Naive thymus-derived CD4-positive, alpha-beta T cell (primary cell): ENCODE measurements around the gene BCL11B. TPM values are rescaled to one million over a fixed set of nuclear protein-coding genes. Genes with fewer than 3 reads are reported as not detected.
A peak's percentile ranks its signal among the peaks of the same experiment; 100 is the strongest.

ENCODE experiments used
- ATAC-seq: fragments of 150-1000 bp; cut with Tn5 transposase; 2 replicates; pipeline ENCODE4 v1.10.0; 2021; ENCODE audit warnings: mild to moderate bottlenecking, moderate library complexity
- CTCF ChIA-PET: fragments of 350-600 bp; sonication (Branson Sonifier 250); formaldehyde crosslinking; loops from one replicate; lab custom pipeline; 2021; ENCODE audit warnings: antibody characterized with exemption; lab: Charles Lee
- POLR2A ChIA-PET: fragments of 350-600 bp; sonication (Branson Sonifier 250); formaldehyde crosslinking; loops from one replicate; lab custom pipeline; 2021; ENCODE audit warnings: antibody characterized with exemption, inconsistent platforms; lab: Charles Lee
- DNase-seq, 9 donors: peaks; one replicate each; pipeline versions ENCODE4 v3.0.0 to v3.0.0-alpha.2; 2020 to 2022; ENCODE audit warnings: mixed read lengths in 1 of 9
- H3K27ac ChIP-seq: one replicate; pipeline ENCODE4 v1.7.0; 2013; ENCODE audit warnings: mild to moderate bottlenecking, low read depth, low read length, moderate library complexity
- H3K27me3 ChIP-seq, 2 donors: one replicate each; pipeline ENCODE4 v1.7.0; 2013; ENCODE audit warnings: low read length in 2 of 2, mild to moderate bottlenecking in 2 of 2, moderate library complexity in 2 of 2; ENCODE audit not compliant: control insufficient read depth in 2 of 2, insufficient read depth in 2 of 2
- H3K36me3 ChIP-seq, 3 experiments: 1 replicate in 2 of 3; 2 replicates in 1 of 3; pipeline ENCODE4 v1.7.0; 2013; ENCODE audit warnings: low read length in 3 of 3, mild to moderate bottlenecking in 3 of 3, moderate library complexity in 1 of 3; ENCODE audit not compliant: insufficient read depth in 3 of 3, control insufficient read depth in 2 of 3
- H3K4me1 ChIP-seq, 2 donors: one replicate each; pipeline ENCODE4 v1.7.0; 2013; ENCODE audit warnings: low read length in 2 of 2, mild to moderate bottlenecking in 2 of 2, moderate library complexity in 1 of 2; ENCODE audit not compliant: control insufficient read depth in 2 of 2, insufficient read depth in 2 of 2
- H3K4me3 ChIP-seq: 2 replicates; pipeline ENCODE4 v1.7.0; 2013; ENCODE audit warnings: mild to moderate bottlenecking, low read length
- H3K9me3 ChIP-seq, 3 experiments: 1 replicate in 2 of 3; 2 replicates in 1 of 3; pipeline ENCODE4 v1.7.0; 2013; ENCODE audit warnings: low read length in 3 of 3; ENCODE audit not compliant: control insufficient read depth in 2 of 3
- H3K27ac Mint-ChIP-seq, 9 donors: one replicate each; pipeline ENCODE4 v1.8.0; 2020 to 2022; ENCODE audit warnings: mixed read lengths in 9 of 9, mild to moderate bottlenecking in 8 of 9, moderate library complexity in 5 of 9, inconsistent platforms in 2 of 9
- H3K27me3 Mint-ChIP-seq, 5 donors: one replicate each; pipeline ENCODE4 v1.8.0; 2021 to 2022; ENCODE audit warnings: mixed read lengths in 5 of 5, mild to moderate bottlenecking in 1 of 5
- H3K36me3 Mint-ChIP-seq, 5 donors: one replicate each; pipeline ENCODE4 v1.8.0; 2020 to 2022; ENCODE audit warnings: mixed read lengths in 5 of 5, mild to moderate bottlenecking in 3 of 5, inconsistent platforms in 1 of 5
- H3K4me1 Mint-ChIP-seq, 7 donors: one replicate each; pipeline ENCODE4 v1.8.0; 2020 to 2022; ENCODE audit warnings: mixed read lengths in 7 of 7, mild to moderate bottlenecking in 3 of 7, inconsistent platforms in 1 of 7
- H3K4me3 Mint-ChIP-seq, 10 donors: one replicate each; pipeline ENCODE4 v1.8.0; 2020 to 2022; ENCODE audit warnings: mild to moderate bottlenecking in 10 of 10, mixed read lengths in 10 of 10, moderate library complexity in 6 of 10, inconsistent platforms in 2 of 10
- H3K9me3 Mint-ChIP-seq, 11 donors: one replicate each; pipeline ENCODE4 v1.8.0; 2020 to 2022; ENCODE audit warnings: mixed read lengths in 11 of 11, mild to moderate bottlenecking in 4 of 11, inconsistent platforms in 1 of 11, moderate library complexity in 1 of 11
- intact Hi-C, 2 donors: fragments of 100-400 bp; cut with micrococcal nuclease; formaldehyde crosslinking; loops; one replicate each; pipeline ENCODE4 v1.15.1; 2023
- polyA plus RNA-seq, 2 donors: library from polyadenylated mRNA; unstranded; fragments of 300-500 nt; fragmentation: Illumina TruSeq; gene quantifications; one replicate each; pipeline ENCODE4 v1.2.3, GENCODE V29; 2021
- total RNA-seq, 6 experiments: library from RNA in 5 of 6; stranded (reverse) in 5 of 6; gene quantifications; 1 replicate in 5 of 6; 2 replicates in 1 of 6; pipeline ENCODE4 v1.2.3 and lab custom pipeline; 2021 to 2026

The BCL11B gene
- total and polyA plus RNA-seq, 7 experiments from 2014 or later = 10.9 to 269 (median 145) TPM

DNA sequence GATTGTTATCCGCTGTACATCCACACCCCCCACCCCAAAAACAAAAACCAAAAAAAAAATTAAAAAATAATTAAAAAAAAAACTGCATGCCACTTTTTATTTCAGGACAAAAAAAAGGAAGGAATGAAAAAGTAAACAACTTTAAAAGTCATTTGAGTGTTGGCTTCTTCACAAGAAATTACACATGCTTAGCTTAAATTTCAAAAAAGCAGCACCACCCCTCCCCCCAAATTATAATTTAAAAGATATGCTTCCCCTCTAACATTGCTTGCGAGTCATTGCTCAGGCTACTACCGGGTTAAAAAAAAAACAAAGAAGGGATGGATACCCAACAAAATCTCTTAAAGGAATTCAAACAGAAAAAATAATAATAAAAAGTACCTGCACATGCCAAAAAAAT is 98.5 kb downstream of the BCL11B start:
- H3K4me3 ChIP-seq = no peak overlapping the region
- DNase-seq (no peak), ATAC-seq (no peak)
- POLR2A ChIA-PET = interaction anchor here (0.6 kb wide), 1 partner anchor 1174 kb away, joined by 3 read pairs; no protein-coding TSS in a partner anchor
- peaks cover 8 to 65% (median 37%) of the 10 kb centered on the region in 3 experiments for H3K36me3 ChIP-seq
- CTCF ChIA-PET = no interaction called here
- Mint-ChIP-seq H3K27ac (peak overlapping the region in 8 of 9 donors; percentile 48 to 86 (median 62)), H3K4me3 (peak overlapping the region in 3 of 10 donors; percentile 42 to 53 (median 52)), H3K4me1 (peaks cover 8 to 73% (median 54%) of the 10 kb centered on the region in 7 donors), H3K36me3 (peaks cover 4 to 77% (median 64%) of the 10 kb centered on the region in 5 donors), H3K9me3 (peaks cover 0 to 23% (median 4%) of the 10 kb centered on the region in 11 donors), H3K27me3 (no peaks in the 10 kb centered on the region)
- no peaks in the 10 kb centered on the region for H3K9me3 ChIP-seq
- no peak overlapping the region for H3K27ac ChIP-seq
- intact Hi-C loops = no loop called here
- H3K27me3 ChIP-seq = no peaks in the 10 kb centered on the region
- H3K4me1 ChIP-seq = peaks cover under 1 to 11% of the 10 kb centered on the region in 2 donors

DNA sequence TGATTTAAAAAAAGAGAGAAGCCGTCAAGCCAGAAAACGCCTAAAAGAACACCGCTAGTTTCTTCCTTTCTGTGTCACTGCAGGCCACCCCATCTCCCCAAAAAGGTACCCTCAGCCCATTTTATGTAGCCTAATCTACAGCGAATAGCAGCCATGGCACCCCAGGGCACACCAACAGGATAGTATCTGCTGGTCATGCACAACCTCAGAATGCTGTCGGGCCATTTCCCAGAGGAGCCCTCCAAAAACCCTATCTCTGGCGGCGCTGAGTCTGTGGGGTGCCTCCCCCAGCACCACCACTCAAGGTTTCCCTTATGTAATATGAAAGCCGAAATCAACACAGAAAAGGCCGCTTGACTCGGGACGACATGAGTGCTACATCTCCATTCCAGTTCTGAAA is 98.9 kb downstream of the BCL11B start:
- H3K27ac Mint-ChIP-seq = peak overlapping the region in 8 of 9 donors; percentile 9 to 86 (median 65)
- H3K9me3 Mint-ChIP-seq = peaks cover 0 to 23% (median 4%) of the 10 kb centered on the region in 11 donors
- Histone ChIP-seq H3K36me3 (peaks cover 8 to 62% (median 37%) of the 10 kb centered on the region in 3 experiments), H3K9me3 (no peaks in the 10 kb centered on the region), H3K4me3 (no peak overlapping the region), H3K4me1 (peaks cover 0 to 7% of the 10 kb centered on the region in 2 donors), H3K27ac (no peak overlapping the region), H3K27me3 (no peaks in the 10 kb centered on the region)
- ChIA-PET CTCF (no interaction called here), POLR2A (no interaction called here)
- ATAC-seq = no peak
- peaks cover 4 to 77% (median 68%) of the 10 kb centered on the region in 5 donors for H3K36me3 Mint-ChIP-seq
- peaks cover 10 to 73% (median 55%) of the 10 kb centered on the region in 7 donors for H3K4me1 Mint-ChIP-seq
- intact Hi-C loops = no loop called here
- peak overlapping the region in 4 of 10 donors; percentile 42 to 52 (median 48) for H3K4me3 Mint-ChIP-seq
- no peaks in the 10 kb centered on the region for H3K27me3 Mint-ChIP-seq
- no peak for DNase-seq

DNA sequence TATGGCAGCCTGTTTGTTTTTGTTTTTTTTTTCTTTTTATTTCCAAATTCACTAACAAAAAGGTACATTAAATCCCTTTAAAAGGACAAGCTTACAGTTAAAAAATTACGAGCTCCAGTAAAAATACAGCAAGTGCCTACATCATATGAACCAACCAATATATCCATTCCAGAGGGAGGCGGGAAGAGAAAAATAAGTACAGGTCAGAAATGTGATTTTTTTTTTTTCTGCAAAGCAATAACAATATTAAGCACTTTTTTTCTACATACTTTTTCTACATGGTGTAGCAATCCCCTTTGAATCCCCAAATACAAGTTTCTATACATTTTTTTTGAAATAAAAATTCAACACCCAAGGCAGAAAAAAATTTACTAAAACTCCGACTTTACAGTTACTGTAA is 100.6 kb downstream of the BCL11B start:
- CTCF ChIA-PET = no interaction called here
- Histone ChIP-seq H3K27me3 (no peaks in the 10 kb centered on the region), H3K4me3 (no peak overlapping the region), H3K9me3 (no peaks in the 10 kb centered on the region), H3K4me1 (no peaks in the 10 kb centered on the region), H3K36me3 (peaks cover 8 to 46% (median 27%) of the 10 kb centered on the region in 3 experiments), H3K27ac (no peak overlapping the region)
- peaks cover 14 to 67% (median 58%) of the 10 kb centered on the region in 7 donors for H3K4me1 Mint-ChIP-seq
- POLR2A ChIA-PET = interaction anchor here (0.6 kb wide), 1 partner anchor 604 kb away, joined by 6 read pairs; no protein-coding TSS in a partner anchor
- peaks cover 0 to 24% (median 4%) of the 10 kb centered on the region in 11 donors for H3K9me3 Mint-ChIP-seq
- no peaks in the 10 kb centered on the region for H3K27me3 Mint-ChIP-seq
- no peak for ATAC-seq
- intact Hi-C loops = no loop called here
- peaks cover 9 to 75% (median 61%) of the 10 kb centered on the region in 5 donors for H3K36me3 Mint-ChIP-seq
- DNase-seq = no peak
- H3K4me3 Mint-ChIP-seq = peak overlapping the region in 3 of 10 donors; percentile 11 to 34 (median 13)
- H3K27ac Mint-ChIP-seq = peak overlapping the region in 5 of 9 donors; percentile 57 to 86 (median 62)

DNA sequence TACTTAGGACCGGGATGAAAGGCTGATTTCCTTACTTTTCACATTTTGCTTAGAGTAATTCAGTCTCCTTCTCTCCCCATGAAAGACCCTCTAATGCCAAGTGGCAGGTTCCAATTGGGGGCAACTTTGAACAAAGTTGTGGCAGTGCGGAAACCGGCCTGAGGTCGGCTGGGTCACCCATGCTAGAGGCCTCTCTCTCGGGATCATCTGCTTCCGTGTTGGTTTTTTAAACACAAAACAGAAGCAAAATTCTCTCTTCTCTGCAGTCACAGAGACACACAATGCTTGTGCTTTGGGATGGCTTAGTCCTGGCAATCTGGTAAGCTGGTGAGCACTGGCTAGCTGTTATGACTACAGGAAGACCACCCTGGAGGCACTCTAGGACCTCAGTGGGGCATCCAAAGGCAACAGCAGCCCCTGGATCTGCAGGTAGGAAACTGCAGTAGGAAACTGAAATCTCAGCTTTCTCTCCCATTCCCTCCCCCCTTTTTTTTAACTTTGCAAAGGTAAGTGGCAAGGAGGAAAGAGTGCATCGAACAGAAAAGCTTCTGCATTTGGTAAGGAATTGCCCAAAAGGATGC is 102.1 kb downstream of the BCL11B start:
- peaks cover 17 to 76% (median 65%) of the 10 kb centered on the region in 7 donors for H3K4me1 Mint-ChIP-seq
- POLR2A ChIA-PET = interaction anchor here (0.8 to 1.7 kb wide), 3 partner anchors 9 to 22 kb away, joined by 3 to 7 read pairs (median 6); no protein-coding TSS in a partner anchor

DNA sequence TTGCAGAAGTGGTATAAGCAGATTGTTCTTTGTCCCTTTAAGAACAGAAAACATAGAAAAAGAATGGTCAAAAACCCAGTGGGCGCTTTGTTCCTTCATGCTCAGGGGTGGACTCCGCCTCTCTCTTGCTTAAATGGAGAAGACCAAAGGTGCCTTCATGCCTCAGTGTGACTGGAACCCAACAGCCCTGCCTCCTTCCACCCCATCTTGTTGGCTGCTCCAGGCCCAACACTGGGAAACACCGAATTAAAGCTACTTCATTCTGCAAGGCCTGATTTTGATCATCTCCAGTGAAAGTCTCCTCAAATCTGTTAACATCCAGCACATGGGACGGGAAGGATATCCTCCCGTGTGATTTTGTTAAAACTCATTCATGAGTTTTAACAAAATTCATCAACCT is 103.7 kb downstream of the BCL11B start:
- Mint-ChIP-seq H3K36me3 (peaks cover 14 to 76% (median 61%) of the 10 kb centered on the region in 5 donors), H3K9me3 (peaks cover 0 to 31% (median 7%) of the 10 kb centered on the region in 11 donors), H3K4me3 (peak overlapping the region in 6 of 10 donors; percentile 4 to 58 (median 42)), H3K27me3 (no peaks in the 10 kb centered on the region), H3K4me1 (peaks cover 15 to 82% (median 64%) of the 10 kb centered on the region in 7 donors), H3K27ac (peak overlapping the region; percentile 34 to 93 (median 69))
- Histone ChIP-seq H3K27ac (no peak overlapping the region), H3K9me3 (no peaks in the 10 kb centered on the region), H3K36me3 (peaks cover 8 to 19% (median 13%) of the 10 kb centered on the region in 3 experiments), H3K27me3 (no peaks in the 10 kb centered on the region), H3K4me3 (no peak overlapping the region), H3K4me1 (no peaks in the 10 kb centered on the region)
- CTCF ChIA-PET = interaction anchor here (1.8 kb wide), 1 partner anchor 11 kb away, joined by 5 read pairs; no protein-coding TSS in a partner anchor
- no peak for DNase-seq
- intact Hi-C loops = no loop called here
- ATAC-seq = no peak
- POLR2A ChIA-PET = interaction anchor here (0.6 to 1.7 kb wide), 2 partner anchors 10 to 104 kb away, joined by 3 to 6 read pairs; no protein-coding TSS in a partner anchor

More for the DNA sequence above, 102.1 kb downstream of the BCL11B start:
- H3K9me3 ChIP-seq = no peaks in the 10 kb centered on the region
- H3K4me1 ChIP-seq = no peaks in the 10 kb centered on the region
- H3K27me3 ChIP-seq = no peaks in the 10 kb centered on the region
- Mint-ChIP-seq H3K27ac (peak overlapping the region in 5 of 9 donors; percentile 38 to 92 (median 69)), H3K4me3 (peak overlapping the region in 2 of 10 donors; percentile 10 to 12), H3K36me3 (peaks cover 9 to 73% (median 64%) of the 10 kb centered on the region in 5 donors), H3K9me3 (peaks cover 0 to 27% (median 5%) of the 10 kb centered on the region in 11 donors), H3K27me3 (no peaks in the 10 kb centered on the region)
- ATAC-seq (no peak), DNase-seq (no peak)
- H3K36me3 ChIP-seq = peaks cover 8 to 31% (median 20%) of the 10 kb centered on the region in 3 experiments
- CTCF ChIA-PET = interaction anchor here (0.6 kb wide), 1 partner anchor 983 kb away, joined by 3 read pairs; no protein-coding TSS in a partner anchor
- no peak overlapping the region for H3K4me3 ChIP-seq
- intact Hi-C loops = no loop called here
- H3K27ac ChIP-seq = no peak overlapping the region

DNA sequence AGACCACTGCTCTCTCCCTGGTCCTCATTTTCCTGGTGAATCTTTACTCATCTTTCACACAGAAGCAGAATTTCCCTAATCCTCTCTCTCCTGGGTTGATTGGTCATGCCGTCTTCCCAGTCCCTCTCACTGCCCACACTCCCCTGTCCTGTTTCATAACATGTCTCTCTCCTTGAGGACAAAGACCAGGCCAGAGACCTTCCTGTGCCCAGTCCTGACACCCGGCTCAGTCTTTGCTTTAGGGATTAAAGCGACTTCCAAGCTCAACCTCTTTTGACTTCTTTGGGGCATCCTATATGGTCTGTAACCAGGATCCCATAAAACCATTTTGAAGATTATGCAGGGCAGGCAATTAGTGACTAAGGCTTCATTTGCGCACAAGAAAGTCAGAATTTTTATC is 105.5 kb downstream of the BCL11B start:
- Histone ChIP-seq H3K27ac (no peak overlapping the region), H3K4me1 (no peaks in the 10 kb centered on the region), H3K36me3 (peaks cover 4 to 10% (median 6%) of the 10 kb centered on the region in 3 experiments), H3K4me3 (no peak overlapping the region), H3K9me3 (no peaks in the 10 kb centered on the region), H3K27me3 (no peaks in the 10 kb centered on the region)
- H3K36me3 Mint-ChIP-seq = peaks cover 17 to 68% (median 48%) of the 10 kb centered on the region in 5 donors
- peaks cover 12 to 74% (median 57%) of the 10 kb centered on the region in 7 donors for H3K4me1 Mint-ChIP-seq
- CTCF ChIA-PET = no interaction called here
- H3K4me3 Mint-ChIP-seq = peak overlapping the region in 5 of 10 donors; percentile 9 to 53 (median 34)
- no peak for DNase-seq
- ATAC-seq = no peak
- H3K27me3 Mint-ChIP-seq = peaks cover 0 to 2% (median 0%) of the 10 kb centered on the region in 5 donors
- POLR2A ChIA-PET = interaction anchor here (1.0 to 1.1 kb wide), 2 partner anchors 12 to 100 kb away, joined by 3 to 5 read pairs; no protein-coding TSS in a partner anchor
- H3K9me3 Mint-ChIP-seq = peaks cover 6 to 41% (median 11%) of the 10 kb centered on the region in 11 donors
- peak overlapping the region in 8 of 9 donors; percentile 33 to 87 (median 77) for H3K27ac Mint-ChIP-seq
- intact Hi-C loops = no loop called here
